ENCODE results near the gene CYP4Z1.
"Not testable (repeated sequence)": the region's sequence is repeated elsewhere in the genome, so short reads cannot be mapped to it uniquely, and the experiment has no call there.

The CYP4Z1 gene

DNA sequence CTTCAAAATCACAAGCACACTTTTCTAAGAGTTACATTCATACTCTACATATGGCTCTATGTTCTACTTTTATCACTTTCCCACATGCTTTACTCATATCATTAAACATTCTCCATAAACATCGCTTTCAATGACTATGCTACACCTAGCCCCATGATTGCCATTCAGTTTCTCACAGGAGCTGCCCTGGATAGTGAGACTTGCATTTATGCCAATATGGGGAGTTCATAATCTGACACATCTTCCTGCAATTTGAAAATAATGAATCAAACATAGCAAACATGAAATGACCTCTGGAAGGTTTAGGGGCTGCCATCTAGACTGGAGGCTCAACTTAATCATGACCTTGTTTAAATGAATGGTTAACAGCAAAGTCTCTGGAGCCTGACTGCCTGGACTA is 61.2 kb downstream of the CYP4Z1 start:
- DNase-seq, result no peak
- H3K9me3 Mint-ChIP-seq, result peaks cover 6% of the 10 kb centered on the region
- TF ChIP-seq, protein P1, sequence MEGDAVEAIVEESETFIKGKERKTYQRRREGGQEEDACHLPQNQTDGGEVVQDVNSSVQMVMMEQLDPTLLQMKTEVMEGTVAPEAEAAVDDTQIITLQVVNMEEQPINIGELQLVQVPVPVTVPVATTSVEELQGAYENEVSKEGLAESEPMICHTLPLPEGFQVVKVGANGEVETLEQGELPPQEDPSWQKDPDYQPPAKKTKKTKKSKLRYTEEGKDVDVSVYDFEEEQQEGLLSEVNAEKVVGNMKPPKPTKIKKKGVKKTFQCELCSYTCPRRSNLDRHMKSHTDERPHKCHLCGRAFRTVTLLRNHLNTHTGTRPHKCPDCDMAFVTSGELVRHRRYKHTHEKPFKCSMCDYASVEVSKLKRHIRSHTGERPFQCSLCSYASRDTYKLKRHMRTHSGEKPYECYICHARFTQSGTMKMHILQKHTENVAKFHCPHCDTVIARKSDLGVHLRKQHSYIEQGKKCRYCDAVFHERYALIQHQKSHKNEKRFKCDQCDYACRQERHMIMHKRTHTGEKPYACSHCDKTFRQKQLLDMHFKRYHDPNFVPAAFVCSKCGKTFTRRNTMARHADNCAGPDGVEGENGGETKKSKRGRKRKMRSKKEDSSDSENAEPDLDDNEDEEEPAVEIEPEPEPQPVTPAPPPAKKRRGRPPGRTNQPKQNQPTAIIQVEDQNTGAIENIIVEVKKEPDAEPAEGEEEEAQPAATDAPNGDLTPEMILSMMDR (IDR thresholded peaks at IDR 0.05), result no peak
- H3K27ac Mint-ChIP-seq, result no peak overlapping the region
- H3K4me3 Mint-ChIP-seq, result no peak overlapping the region
- H3K4me1 Mint-ChIP-seq, result no peaks in the 10 kb centered on the region
- H3K27me3 Mint-ChIP-seq (ENCODE audit: low read depth, poor library complexity), result peaks cover 13% of the 10 kb centered on the region
- H3K36me3 Mint-ChIP-seq (ENCODE audit: low read depth), result no peaks in the 10 kb centered on the region

DNA sequence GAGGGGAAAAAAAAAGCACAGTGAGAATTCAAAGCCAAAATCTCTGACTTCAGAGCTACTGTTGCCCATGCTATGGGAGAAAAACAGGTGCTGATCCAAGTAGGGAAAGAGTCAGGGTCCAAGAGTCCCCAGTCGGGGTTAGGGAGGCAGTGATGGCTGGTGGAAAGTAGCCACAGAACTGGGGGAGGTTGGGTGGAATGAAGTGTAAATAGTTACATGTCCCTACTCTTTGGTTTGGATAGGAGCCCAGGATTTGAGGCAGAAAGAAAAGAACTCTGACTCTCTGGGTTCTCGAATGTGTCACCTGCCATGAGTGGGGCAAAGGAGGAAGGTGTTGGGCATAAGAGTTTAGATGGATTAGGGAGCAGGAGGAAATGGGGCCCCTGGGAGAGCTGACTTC is 61.8 kb downstream of the CYP4Z1 start:
- not testable (repeated sequence) for H3K4me3 Mint-ChIP-seq; H3K9me3 Mint-ChIP-seq; H3K27ac Mint-ChIP-seq; H3K36me3 Mint-ChIP-seq (ENCODE audit: low read depth); DNase-seq; H3K4me1 Mint-ChIP-seq
- H3K27me3 Mint-ChIP-seq (ENCODE audit: low read depth, poor library complexity), result peaks cover 15% of the 10 kb centered on the region

DNA sequence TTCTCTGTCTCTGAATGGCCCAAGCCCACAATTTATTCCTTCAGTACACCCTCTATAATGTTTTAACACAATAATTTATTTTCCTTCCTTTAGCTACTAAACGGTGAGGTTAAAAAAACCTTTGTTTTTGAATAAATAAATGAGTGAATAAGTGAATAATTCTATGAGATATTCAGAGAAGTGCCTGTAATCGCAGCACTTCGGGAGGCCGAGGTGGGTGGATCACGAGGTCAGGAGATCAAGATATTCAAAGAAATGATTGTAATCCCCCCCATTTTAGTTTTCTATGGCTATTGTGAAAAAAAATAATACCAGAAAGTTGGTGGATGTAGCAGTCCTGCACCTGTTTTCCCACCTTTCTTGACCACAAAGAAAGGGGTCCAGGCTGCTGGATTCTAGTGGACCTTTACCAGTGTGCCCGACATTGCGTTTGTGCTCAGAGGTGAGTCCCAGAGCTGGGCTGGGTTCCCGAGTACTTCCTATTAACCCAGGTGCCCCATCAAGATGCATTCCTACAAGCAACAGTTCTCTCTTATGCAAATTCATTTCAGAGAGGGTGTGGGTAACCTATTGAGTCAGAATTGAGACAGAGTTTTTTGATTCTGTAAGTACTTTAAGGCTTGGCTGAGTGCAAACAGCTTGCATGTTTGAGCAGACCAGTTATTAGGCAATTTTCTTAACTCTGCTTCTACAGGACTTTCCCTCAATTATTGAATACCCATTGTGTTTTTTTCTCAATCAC is 62.6 kb downstream of the CYP4Z1 start:
- H3K27me3 Mint-ChIP-seq (ENCODE audit: low read depth, poor library complexity), result peaks cover 19% of the 10 kb centered on the region
- not testable (repeated sequence) for H3K9me3 Mint-ChIP-seq, H3K4me1 Mint-ChIP-seq

DNA sequence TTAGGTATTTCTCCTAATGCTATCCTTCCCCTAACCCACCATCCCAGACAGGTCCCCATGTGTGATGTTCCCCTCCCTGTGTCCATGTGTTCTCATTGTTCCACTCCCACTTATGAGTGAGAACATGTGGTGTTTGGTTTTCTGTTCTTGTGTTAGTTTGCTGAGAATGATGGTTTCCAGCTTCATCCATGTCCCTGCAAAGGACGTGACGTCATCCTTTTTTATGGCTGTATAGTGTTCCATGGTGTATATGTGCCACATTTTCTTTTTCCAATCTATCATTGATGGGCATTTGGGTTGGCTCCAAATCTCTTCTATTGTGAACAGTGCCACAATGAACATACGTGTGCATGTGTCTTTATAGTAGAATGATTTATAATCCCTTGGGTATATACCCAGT is 65.6 kb downstream of the CYP4Z1 start:
- not testable (repeated sequence) for DNase-seq; H3K4me1 Mint-ChIP-seq; H3K27ac Mint-ChIP-seq; H3K9me3 Mint-ChIP-seq; H3K4me3 Mint-ChIP-seq; H3K36me3 Mint-ChIP-seq (ENCODE audit: low read depth)
- H3K27me3 Mint-ChIP-seq (ENCODE audit: low read depth, poor library complexity), result peaks cover 24% of the 10 kb centered on the region

More for the DNA sequence above, 62.6 kb downstream of the CYP4Z1 start:
- not testable (repeated sequence) for DNase-seq; H3K4me3 Mint-ChIP-seq; H3K36me3 Mint-ChIP-seq (ENCODE audit: low read depth); H3K27ac Mint-ChIP-seq

DNA sequence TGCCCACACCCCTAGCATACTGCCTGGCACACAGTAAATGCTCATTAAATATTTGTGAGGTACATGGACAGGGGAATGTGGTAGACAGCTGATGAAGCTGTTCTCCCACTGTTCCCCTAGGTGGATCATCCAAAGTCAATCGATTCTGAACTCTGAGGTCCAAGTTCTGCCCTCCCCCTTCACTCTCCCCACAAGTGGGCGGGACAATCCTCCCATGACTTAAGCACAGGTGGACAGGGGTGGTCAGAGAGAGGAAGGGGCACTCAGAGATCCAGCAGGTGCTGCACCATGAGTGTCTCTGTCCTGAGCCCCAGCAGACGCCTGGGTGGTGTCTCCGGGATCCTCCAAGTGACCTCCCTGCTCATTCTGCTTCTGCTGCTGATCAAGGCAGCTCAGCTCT is 70.2 kb downstream of the CYP4Z1 start, which contains the start of gene CYP4A22:
Gene CYP4A22, plus strand, starts transcription at position 244 of the 400 bp plus-strand sequence. Its CDS starts 45 bp downstream, at position 289.
- Mint-ChIP-seq H3K4me3 (no peak within 1 kb of the TSS), H3K27ac (no peak within 1 kb of the TSS), H3K27me3 (ENCODE audit: low read depth, poor library complexity) (peaks cover 30% of the 10 kb centered on the region), H3K9me3 (no peaks in the 10 kb centered on the region), H3K36me3 (ENCODE audit: low read depth) (no peaks in the 10 kb centered on the region), H3K4me1 (no peaks in the 10 kb centered on the region)
- DNase-seq, result no peak
- TF ChIP-seq, protein P1 (IDR thresholded peaks at IDR 0.05), result no peak

DNA sequence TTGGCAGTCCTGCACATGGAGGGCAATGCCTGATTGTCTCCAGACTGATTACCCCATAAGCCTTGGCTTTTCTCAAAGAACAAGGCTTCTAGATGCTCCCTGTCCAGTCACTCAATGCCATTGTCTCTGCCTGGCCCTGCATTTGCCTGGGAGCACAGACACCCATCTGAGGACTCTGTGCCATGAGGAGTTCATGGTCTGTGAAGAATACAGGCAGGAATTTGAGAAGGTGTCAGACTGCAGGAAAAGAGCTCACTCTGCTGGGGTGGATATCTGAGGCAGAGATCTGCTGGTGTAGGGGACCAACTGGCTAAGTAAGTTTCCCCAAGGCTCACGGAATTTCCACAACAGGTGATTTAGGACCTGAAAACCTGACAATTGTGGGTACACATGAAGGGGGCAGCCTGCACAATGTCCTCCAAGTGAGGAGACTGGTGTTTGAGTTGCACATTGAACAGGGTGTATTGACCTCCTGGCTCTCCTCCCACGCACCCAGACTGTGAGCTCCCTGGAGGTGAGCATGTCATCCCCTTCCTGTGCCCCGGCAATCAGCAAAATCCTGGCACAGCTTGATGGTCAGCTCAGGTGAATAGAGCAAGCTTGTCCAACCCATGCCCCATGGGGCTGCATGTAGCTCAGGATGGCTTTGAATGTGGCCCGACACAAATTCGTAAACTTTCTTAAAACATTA is 71.0 kb downstream of the CYP4Z1 start:
- Mint-ChIP-seq H3K9me3 (no peaks in the 10 kb centered on the region), H3K4me3 (no peak overlapping the region), H3K4me1 (no peaks in the 10 kb centered on the region)

DNA sequence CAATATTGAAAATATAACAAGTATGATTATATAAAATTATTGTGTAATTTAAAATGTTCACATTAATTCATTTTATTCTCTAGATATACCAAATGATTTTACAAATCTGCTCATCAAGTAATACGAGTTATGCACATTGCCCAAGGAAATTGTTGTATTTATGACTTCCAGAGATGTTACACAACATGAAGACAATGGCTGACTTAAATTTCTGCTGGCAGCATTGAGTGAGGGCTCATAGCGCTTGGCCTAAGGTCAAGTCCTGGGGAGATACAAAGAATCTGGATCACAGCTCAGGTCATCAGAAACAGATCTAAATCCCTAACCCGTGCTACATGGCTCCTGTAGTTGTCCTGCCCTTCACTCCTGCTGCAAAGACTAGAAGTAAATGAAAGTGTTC is 73.3 kb downstream of the CYP4Z1 start:
- not testable (repeated sequence) for H3K9me3 Mint-ChIP-seq, H3K27ac Mint-ChIP-seq

More for the DNA sequence above, 71.0 kb downstream of the CYP4Z1 start:
- no peak for DNase-seq
- TF ChIP-seq, protein P1 (IDR thresholded peaks at IDR 0.05), result no peak
- Mint-ChIP-seq H3K27me3 (ENCODE audit: low read depth, poor library complexity) (peaks cover 30% of the 10 kb centered on the region), H3K36me3 (ENCODE audit: low read depth) (no peaks in the 10 kb centered on the region), H3K27ac (no peak overlapping the region)

More for the DNA sequence above, 73.3 kb downstream of the CYP4Z1 start:
- H3K4me1 Mint-ChIP-seq; DNase-seq; H3K4me3 Mint-ChIP-seq; H3K36me3 Mint-ChIP-seq (ENCODE audit: low read depth): not testable (repeated sequence)
- H3K27me3 Mint-ChIP-seq (ENCODE audit: low read depth, poor library complexity), result peaks cover 19% of the 10 kb centered on the region

Data from nephron progenitor cell (in vitro differentiated cells).